Measurements from ENCODE around the gene TMEM86A. TPM values are rescaled to one million over a fixed set of nuclear protein-coding genes. Genes with fewer than 3 reads are reported as not detected.

TMEM86A gene
- total and polyA plus RNA-seq, 2 of the 13 experiments (the other 11 are each of a cell fraction or from before 2014, with no cell fraction given), result 0.03 to 0.07 TPM

GRCh38 chr11:18668131-18668530 is 30.4 kb upstream of the TMEM86A start:
- ChIA-PET CTCF (ENCODE audit: low intra/inter-chr PET ratio, low total read pairs) (no interaction called here), POLR2A (no interaction called here)
- FAIRE-seq (no peak), DNase-seq (ENCODE audit: low spot score) (no peak), ATAC-seq (no peak)
- TF ChIP-seq RNF2 (conservative IDR thresholded peaks at IDR 0.05; ENCODE audit: low read depth), result 0 out of 2 replicates have a peak, but pooled peaks have one; percentile 34
- TF ChIP-seq GATAD2A (CRISPR knock-in tag; IDR thresholded peaks at IDR 0.05), result no peak
- Histone ChIP-seq H3K4me3 (replicated peaks in 1 of 3; ENCODE audit: insufficient read depth in 1 of 3, low read depth in 2 of 3, low read length in 3 of 3) (no peak overlapping the region), H3K4me2 (ENCODE audit: low read depth, low read length) (peak overlapping the region; percentile 2), H4K20me1 (ENCODE audit: insufficient read depth, low read length) (no peaks in the 10 kb centered on the region), H3K9ac (ENCODE audit: insufficient read depth, low read depth, low read length) (no peak overlapping the region), H2AFZ (ENCODE audit: low read length) (no peak overlapping the region), H3K9me3 (ENCODE audit: low read length) (no peaks in the 10 kb centered on the region), H3K27ac (ENCODE audit: extremely low read length, insufficient read depth, low read length) (no peak overlapping the region), H3K4me1 (ENCODE audit: insufficient read depth, low read length) (peaks cover 22% of the 10 kb centered on the region), H3K27me3 (ENCODE audit: control insufficient read depth in 1 of 2, insufficient read depth in 2 of 2, low read length in 2 of 2) (no peaks in the 10 kb centered on the region; a peak in 1 of 5 replicates), H3K36me3 (replicated peaks in 1 of 2; ENCODE audit: control insufficient read depth in 1 of 2, insufficient read depth in 2 of 2, low read length in 2 of 2) (no peaks in the 10 kb centered on the region), H3K79me2 (ENCODE audit: insufficient read depth, low read length) (no peaks in the 10 kb centered on the region)
- intact Hi-C loops (cut with micrococcal nuclease; ENCODE audit: unreplicated experiment) (loop anchor here (5.0 kb wide), 1 partner anchor 64 kb away; no protein-coding TSS in a partner anchor), in situ Hi-C loops (cut with HindIII; ENCODE audit: extremely low pct_ligation_motif_present, low pct_unique_long_range_greater_than_20kb) (no loop called here)
- 70% methylated on average over 4 of the region's 4 CpGs for WGBS (ENCODE audit: low lambda C conversion rate)
- no TSS peak for BruUV-seq (replicated peaks)

GRCh38 chr11:18669219-18669596 is 29.4 kb upstream of the TMEM86A start:
- H3K27ac ChIP-seq (ENCODE audit: extremely low read length, insufficient read depth, low read length), result no peak overlapping the region
- ATAC-seq (peak; percentile 25; the same call in 1 of the 3 replicates), DNase-seq (ENCODE audit: low spot score) (no peak), FAIRE-seq (no peak)
- no peak overlapping the region for H3K9ac ChIP-seq (ENCODE audit: insufficient read depth, low read depth, low read length)
- POLR2A ChIA-PET, result no interaction called here
- H4K20me1 ChIP-seq (ENCODE audit: insufficient read depth, low read length), result no peaks in the 10 kb centered on the region
- in situ Hi-C loops (cut with HindIII; ENCODE audit: extremely low pct_ligation_motif_present, low pct_unique_long_range_greater_than_20kb), result no loop called here
- H3K36me3 ChIP-seq (replicated peaks in 1 of 2; ENCODE audit: control insufficient read depth in 1 of 2, insufficient read depth in 2 of 2, low read length in 2 of 2), result no peaks in the 10 kb centered on the region
- H3K4me1 ChIP-seq (ENCODE audit: insufficient read depth, low read length), result peaks cover 22% of the 10 kb centered on the region
- peak overlapping the region; percentile 12; the same call in 1 of the 2 replicates for H3K4me2 ChIP-seq (ENCODE audit: low read depth, low read length)
- no TSS peak for BruUV-seq (replicated peaks)
- no peaks in the 10 kb centered on the region for H3K9me3 ChIP-seq (ENCODE audit: low read length)
- no peaks in the 10 kb centered on the region; a peak in 1 of 5 replicates for H3K27me3 ChIP-seq (ENCODE audit: control insufficient read depth in 1 of 2, insufficient read depth in 2 of 2, low read length in 2 of 2)
- no peaks in the 10 kb centered on the region for H3K79me2 ChIP-seq (ENCODE audit: insufficient read depth, low read length)
- TF ChIP-seq TFAP4 (IDR thresholded peaks at IDR 0.05; ENCODE audit: borderline replicate concordance, low read depth) (peak; percentile 51; the same call in 1 of the 2 replicates), ZBTB37 (CRISPR knock-in tag; IDR thresholded peaks at IDR 0.05) (no peak), ZNF652 (CRISPR knock-in tag; IDR thresholded peaks at IDR 0.05; ENCODE audit: borderline replicate concordance, low read depth) (peak; percentile 66; the same call in 1 of the 2 replicates), FOSL2 (CRISPR knock-in tag; IDR thresholded peaks at IDR 0.05) (peak; percentile 40; the same call in 1 of the 2 replicates), ZNF580 (CRISPR knock-in tag; IDR thresholded peaks at IDR 0.05; ENCODE audit: borderline replicate concordance, low read depth) (no peak), CREB3 (CRISPR knock-in tag; IDR thresholded peaks at IDR 0.05) (no peak), EHMT2 (IDR thresholded peaks at IDR 0.05; ENCODE audit: borderline replicate concordance, low read depth, low read length) (no peak), HCFC1 (IDR thresholded peaks at IDR 0.05; ENCODE audit: low read depth, low read length) (no peak), ZNF460 (CRISPR knock-in tag; IDR thresholded peaks at IDR 0.05; ENCODE audit: borderline replicate concordance) (no peak), SP1 (IDR thresholded peaks at IDR 0.05) (no peak), SP1 (CRISPR knock-in tag; IDR thresholded peaks at IDR 0.05) (no peak)
- 0% methylated on average over 2 of the region's 2 CpGs for WGBS (ENCODE audit: low lambda C conversion rate)
- no peak overlapping the region for H3K4me3 ChIP-seq (replicated peaks in 1 of 3; ENCODE audit: insufficient read depth in 1 of 3, low read depth in 2 of 3, low read length in 3 of 3)
- intact Hi-C loops (cut with micrococcal nuclease; ENCODE audit: unreplicated experiment), result loop anchor here (5.0 kb wide), 1 partner anchor 63 kb away; no protein-coding TSS in a partner anchor
- CTCF ChIA-PET (ENCODE audit: low intra/inter-chr PET ratio, low total read pairs), result no interaction called here
- no peak overlapping the region for H2AFZ ChIP-seq (ENCODE audit: low read length)
